AG04449 (cell line): ENCODE data around the gene EFR3B.

Source experiments
- CTCF ChIA-PET: fragments of 350-600 bp; formaldehyde crosslinking; extraction: SDS; loops from one replicate; lab custom pipeline; 2021; ENCODE audit warnings: antibody characterized with exemption; lab: Yijun Ruan, JAX
- POLR2A ChIA-PET: fragments of 400-600, 350-600 bp; formaldehyde crosslinking; extraction: SDS; loops from one replicate; lab custom pipeline; 2020; ENCODE audit warnings: antibody characterized with exemption, inconsistent platforms; lab: Yijun Ruan, JAX
- DNase-seq: peaks from one replicate; pipeline ENCODE4 v3.0.0-alpha.2; 2010; ENCODE audit warnings: low read depth, low spot score
- H3K4me3 ChIP-seq: 2 replicates; pipeline ENCODE4 v1.5.1; 2011; ENCODE audit warnings: low read depth, mild to moderate bottlenecking, control low read depth, low read length
- TF ChIP-seq, protein P1 (sequence below): IDR thresholded peaks from one replicate; pipeline ENCODE4 v1.5.1; 2011; ENCODE audit warnings: mild to moderate bottlenecking, moderate library complexity, low read length, control low read depth, inconsistent platforms; ENCODE audit not compliant: insufficient read depth; ENCODE audit errors: missing control alignments

The EFR3B gene

DNA sequence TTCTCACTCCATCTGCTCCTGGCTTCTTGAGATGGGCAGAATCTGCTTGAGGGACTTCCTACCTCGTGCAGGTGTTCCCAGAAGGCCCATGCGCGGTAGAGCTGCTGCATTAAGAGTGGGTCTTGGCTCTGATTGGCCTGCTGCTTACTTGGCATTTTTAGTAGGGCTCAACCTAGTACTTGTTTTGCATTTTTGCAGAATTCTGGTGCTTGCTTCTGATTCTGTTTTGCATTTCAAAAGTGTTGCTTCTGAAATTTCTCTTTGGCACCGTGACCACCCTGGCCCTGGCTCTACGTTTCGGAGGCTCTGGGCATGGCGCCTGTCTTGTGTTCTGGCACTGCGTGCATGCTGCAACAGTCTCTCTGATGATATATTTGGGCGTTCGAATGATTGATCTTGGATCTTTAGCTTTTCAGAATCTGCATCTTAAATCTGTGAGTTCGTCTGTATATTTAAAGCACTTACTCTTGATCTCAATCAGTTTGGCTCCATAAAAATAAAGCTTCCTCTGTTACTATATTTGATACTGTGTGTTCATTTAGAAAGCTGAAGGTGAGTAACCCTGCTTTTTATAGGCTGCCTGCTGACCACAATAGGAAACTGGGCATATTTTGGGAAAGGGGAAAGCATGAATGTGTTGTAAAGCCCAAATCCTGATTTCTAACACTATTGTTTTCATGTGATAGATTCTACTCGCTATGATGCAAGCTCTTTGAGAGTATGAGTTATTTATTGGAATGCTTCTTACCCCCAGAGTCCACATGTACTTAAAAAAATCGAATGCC is 22.2 kb downstream of the EFR3B start:
- POLR2A ChIA-PET = no interaction called here
- TF ChIP-seq, protein P1, sequence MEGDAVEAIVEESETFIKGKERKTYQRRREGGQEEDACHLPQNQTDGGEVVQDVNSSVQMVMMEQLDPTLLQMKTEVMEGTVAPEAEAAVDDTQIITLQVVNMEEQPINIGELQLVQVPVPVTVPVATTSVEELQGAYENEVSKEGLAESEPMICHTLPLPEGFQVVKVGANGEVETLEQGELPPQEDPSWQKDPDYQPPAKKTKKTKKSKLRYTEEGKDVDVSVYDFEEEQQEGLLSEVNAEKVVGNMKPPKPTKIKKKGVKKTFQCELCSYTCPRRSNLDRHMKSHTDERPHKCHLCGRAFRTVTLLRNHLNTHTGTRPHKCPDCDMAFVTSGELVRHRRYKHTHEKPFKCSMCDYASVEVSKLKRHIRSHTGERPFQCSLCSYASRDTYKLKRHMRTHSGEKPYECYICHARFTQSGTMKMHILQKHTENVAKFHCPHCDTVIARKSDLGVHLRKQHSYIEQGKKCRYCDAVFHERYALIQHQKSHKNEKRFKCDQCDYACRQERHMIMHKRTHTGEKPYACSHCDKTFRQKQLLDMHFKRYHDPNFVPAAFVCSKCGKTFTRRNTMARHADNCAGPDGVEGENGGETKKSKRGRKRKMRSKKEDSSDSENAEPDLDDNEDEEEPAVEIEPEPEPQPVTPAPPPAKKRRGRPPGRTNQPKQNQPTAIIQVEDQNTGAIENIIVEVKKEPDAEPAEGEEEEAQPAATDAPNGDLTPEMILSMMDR = no peak
- H3K4me3 ChIP-seq = no peak overlapping the region
- CTCF ChIA-PET = interaction anchor here (1.2 to 2.3 kb wide), 4 partner anchors 9 to 88 kb away, joined by 3 to 6 read pairs (median 5); no protein-coding TSS in a partner anchor
- DNase-seq = no peak

DNA sequence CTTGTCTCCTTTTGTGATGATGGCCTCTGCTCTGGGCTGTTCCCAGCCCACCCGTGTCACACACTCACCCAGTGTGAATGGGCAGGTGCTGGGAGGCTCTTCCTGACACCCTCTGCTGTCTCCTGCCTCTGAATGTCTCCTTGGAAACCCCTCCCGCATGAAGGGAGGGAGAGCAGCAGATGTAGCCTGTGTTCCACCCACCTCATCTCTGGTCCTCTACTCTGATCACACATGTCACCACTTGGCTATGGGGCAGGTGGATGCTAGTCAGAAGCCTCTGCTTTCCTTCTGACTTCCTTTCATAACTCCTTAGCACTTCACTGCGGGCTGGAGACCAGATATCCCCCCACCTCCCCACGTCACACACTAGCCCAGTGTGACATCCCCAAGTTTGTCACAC is 23.9 kb downstream of the EFR3B start:
- ChIA-PET POLR2A (no interaction called here), CTCF (no interaction called here)
- TF ChIP-seq, protein P1 = no peak
- no peak overlapping the region for H3K4me3 ChIP-seq
- no peak for DNase-seq

DNA sequence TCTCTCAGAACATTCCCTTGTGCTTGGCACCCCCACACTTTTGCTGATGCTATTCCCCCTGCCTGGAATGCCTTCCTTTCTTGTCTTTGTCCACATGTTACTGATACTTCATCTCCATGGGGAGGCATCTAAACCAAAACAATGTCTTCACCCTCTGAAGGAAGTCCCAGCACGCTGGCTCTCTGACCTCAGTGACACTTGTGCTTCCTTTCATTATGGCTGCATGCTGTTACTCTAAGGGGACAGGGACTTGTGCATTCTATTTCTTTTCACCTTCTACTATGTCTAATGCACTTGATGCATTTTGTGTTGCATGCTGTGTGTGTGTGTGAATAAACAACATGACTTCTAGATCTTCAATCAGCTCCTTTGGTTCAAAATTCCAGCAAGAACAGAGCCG is 24.6 kb downstream of the EFR3B start:
- TF ChIP-seq, protein P1 = no peak
- CTCF ChIA-PET = no interaction called here
- no peak for DNase-seq
- POLR2A ChIA-PET = no interaction called here
- H3K4me3 ChIP-seq = no peak overlapping the region

DNA sequence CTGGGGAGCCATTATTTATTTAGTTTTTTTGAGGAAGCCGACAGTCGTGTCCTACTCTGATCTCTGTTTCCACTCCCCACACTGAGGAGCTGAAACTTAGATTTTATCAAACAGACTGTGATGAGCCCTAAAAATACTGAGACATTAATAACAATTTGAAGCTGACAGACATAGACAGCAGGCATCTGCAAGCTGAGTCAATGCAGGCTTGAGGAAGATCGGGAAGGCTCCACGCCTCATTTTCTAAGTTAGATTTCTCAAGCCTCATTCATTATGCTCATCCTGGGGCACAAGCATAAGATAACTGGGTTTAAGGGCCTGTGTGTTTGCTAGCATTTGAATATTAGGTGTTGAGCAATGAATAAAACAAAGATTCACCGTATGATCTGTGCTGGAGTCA is 26.3 kb downstream of the EFR3B start:
- POLR2A ChIA-PET = no interaction called here
- no peak for DNase-seq
- H3K4me3 ChIP-seq = no peak overlapping the region
- CTCF ChIA-PET = no interaction called here
- TF ChIP-seq, protein P1 = no peak

DNA sequence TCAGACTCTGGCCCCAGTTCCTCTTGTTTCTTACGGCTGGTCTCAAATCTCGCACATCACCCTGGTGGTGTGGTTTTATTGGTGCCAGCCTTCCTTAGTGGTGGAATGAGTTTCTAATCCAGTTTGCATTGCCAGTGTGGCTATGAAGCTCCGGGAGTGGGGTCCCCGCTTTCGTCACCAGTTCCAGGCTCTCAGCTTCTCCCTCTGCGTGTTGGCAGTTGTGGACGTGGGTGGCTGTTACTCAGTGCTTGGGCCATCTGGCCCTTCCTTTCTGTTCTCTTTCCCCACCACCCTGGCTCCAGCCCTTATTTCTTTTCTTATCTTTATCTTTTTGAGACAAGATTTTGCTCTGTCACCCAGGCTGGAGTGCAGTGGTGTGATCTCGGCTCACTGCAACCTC is 30.1 kb downstream of the EFR3B start:
- H3K4me3 ChIP-seq = no peak overlapping the region
- DNase-seq = no peak
- ChIA-PET POLR2A (no interaction called here), CTCF (interaction anchor here (0.8 to 1.8 kb wide), 4 partner anchors 7 to 96 kb away, joined by 3 to 6 read pairs (median 4); no protein-coding TSS in a partner anchor)
- TF ChIP-seq, protein P1 = no peak

DNA sequence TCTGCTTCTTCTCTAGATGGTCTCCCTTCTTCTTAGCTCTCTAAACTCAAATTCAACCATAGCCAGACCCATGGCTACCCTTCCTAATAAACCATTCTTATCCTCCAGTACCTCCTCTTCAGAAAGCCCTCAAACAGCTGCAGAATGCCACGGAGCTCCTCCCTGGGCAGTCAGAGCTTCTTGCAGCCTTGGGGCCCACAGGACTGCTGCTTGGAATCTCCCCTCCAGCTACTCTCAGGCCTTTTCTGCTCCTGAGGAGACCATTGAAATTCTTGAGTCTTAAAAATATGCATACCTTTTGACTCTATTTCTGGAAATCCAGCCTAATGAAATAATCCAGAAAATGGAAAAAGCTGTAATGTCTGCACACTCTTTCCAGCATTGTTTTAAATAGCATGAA is 30.7 kb downstream of the EFR3B start:
- DNase-seq = no peak
- POLR2A ChIA-PET = no interaction called here
- H3K4me3 ChIP-seq = no peak overlapping the region
- CTCF ChIA-PET = interaction anchor here (0.8 to 1.8 kb wide), 2 partner anchors 8 to 9 kb away, joined by 3 to 6 read pairs; no protein-coding TSS in a partner anchor
- TF ChIP-seq, protein P1 = no peak
